Left ventricle myocardium inferior (tissue), 1 donor: ENCODE data around the gene TBC1D5. TPM values are rescaled to one million over a fixed set of nuclear protein-coding genes. Genes with fewer than 3 reads are reported as not detected.

Source experiments
- DNase-seq: peaks from one replicate; pipeline ENCODE4 v3.0.0-alpha.2; 2020
- H3K27ac ChIP-seq: fragments of 200-600 bp; replicated peaks from 2 replicates; pipeline ENCODE4 v1.8.0; 2021
- H3K27me3 ChIP-seq: fragments of 200-600 bp; 2 replicates; pipeline ENCODE4 v1.8.0; 2021; ENCODE audit warnings: low read depth
- H3K36me3 ChIP-seq: fragments of 200-600 bp; 2 replicates; pipeline ENCODE4 v1.8.0; 2021
- H3K4me1 ChIP-seq: fragments of 200-600 bp; 2 replicates; pipeline ENCODE4 v1.8.0; 2021
- H3K4me3 ChIP-seq: fragments of 200-600 bp; 2 replicates; pipeline ENCODE4 v1.8.0; 2021; ENCODE audit warnings: mild to moderate bottlenecking, moderate library complexity
- H3K9me3 ChIP-seq: fragments of 200-600 bp; replicated peaks from 2 replicates; pipeline ENCODE4 v1.8.0; 2021
- intact Hi-C: fragments of 100-400 bp; cut with micrococcal nuclease; formaldehyde crosslinking; loops from one replicate; pipeline ENCODE4 v1.11.0; 2022
- total RNA-seq: library from RNA; stranded (reverse); fragmentation: NEBNext Ultra II Directional; extraction: Animal tissue kit (Norgen Biotek cat#: 25700); gene quantifications from one replicate; pipeline ENCODE4 v1.2.1, GENCODE V29; 2021
- TF ChIP-seq, protein P1 (sequence below): fragments of 200-600 bp; IDR thresholded peaks from 2 replicates; pipeline ENCODE4 v1.8.0; 2021; ENCODE audit warnings: antibody characterized with exemption, mild to moderate bottlenecking, borderline replicate concordance
- donor health status: DM: no; HTN: yes; CAD: no; lungs with severe emphysema.

Gene TBC1D5
- total RNA-seq, 1 donor from 2014 or later, result 26.9 TPM

DNA sequence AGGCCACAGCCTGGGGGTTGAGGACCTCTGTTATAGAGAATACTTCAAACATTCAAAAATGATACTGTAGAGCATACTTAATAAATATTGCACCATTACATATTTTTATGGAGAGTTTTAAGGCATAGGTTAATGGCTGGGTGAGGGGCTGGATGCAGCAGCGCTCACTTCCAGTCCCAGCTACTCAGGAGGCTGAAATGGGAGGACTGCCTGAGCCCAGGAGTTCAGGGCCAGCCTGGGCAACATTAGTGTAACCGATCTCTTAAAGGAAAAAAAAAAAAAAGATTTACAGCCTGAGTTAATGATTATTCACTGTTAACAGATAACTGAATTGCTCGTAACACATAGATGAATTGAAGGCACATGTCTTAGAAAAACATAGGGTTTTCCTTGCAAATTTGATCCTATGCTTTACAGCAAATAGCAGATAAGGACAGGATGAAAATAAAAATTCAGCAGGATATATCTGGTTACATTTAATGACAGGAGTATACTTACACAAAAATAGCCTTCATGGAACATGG lies 282.9 kb downstream of the TBC1D5 start:
- no peak for DNase-seq
- H3K27ac ChIP-seq, result no peak overlapping the region
- no peak overlapping the region for H3K4me3 ChIP-seq
- H3K9me3 ChIP-seq, result peaks cover 15% of the 10 kb centered on the region
- H3K27me3 ChIP-seq, result no peaks in the 10 kb centered on the region
- TF ChIP-seq, protein P1, sequence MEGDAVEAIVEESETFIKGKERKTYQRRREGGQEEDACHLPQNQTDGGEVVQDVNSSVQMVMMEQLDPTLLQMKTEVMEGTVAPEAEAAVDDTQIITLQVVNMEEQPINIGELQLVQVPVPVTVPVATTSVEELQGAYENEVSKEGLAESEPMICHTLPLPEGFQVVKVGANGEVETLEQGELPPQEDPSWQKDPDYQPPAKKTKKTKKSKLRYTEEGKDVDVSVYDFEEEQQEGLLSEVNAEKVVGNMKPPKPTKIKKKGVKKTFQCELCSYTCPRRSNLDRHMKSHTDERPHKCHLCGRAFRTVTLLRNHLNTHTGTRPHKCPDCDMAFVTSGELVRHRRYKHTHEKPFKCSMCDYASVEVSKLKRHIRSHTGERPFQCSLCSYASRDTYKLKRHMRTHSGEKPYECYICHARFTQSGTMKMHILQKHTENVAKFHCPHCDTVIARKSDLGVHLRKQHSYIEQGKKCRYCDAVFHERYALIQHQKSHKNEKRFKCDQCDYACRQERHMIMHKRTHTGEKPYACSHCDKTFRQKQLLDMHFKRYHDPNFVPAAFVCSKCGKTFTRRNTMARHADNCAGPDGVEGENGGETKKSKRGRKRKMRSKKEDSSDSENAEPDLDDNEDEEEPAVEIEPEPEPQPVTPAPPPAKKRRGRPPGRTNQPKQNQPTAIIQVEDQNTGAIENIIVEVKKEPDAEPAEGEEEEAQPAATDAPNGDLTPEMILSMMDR, result no peak
- no peaks in the 10 kb centered on the region for H3K4me1 ChIP-seq
- no peaks in the 10 kb centered on the region for H3K36me3 ChIP-seq
- intact Hi-C loops, result no loop called here

DNA sequence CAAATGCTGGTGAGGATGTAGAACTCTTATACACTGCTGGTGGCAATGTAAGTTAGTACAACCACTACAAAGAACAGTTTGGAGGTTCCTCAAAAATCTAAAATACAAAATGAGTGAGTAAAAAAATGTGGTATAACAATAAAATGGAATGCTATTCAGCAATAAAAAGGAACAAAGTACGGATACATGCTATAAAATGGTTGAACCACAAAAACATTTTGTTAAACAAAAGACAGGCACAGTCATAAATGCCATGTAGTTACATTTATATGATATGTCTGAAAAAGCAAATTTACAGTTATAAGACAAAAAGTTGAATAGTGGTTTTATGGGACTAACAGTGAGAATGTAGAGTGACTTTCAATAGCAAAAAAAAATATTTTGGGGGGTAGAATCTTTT lies 285.8 kb downstream of the TBC1D5 start:
- TF ChIP-seq, protein P1, result no peak
- no peaks in the 10 kb centered on the region for H3K27me3 ChIP-seq
- no peak overlapping the region for H3K27ac ChIP-seq
- H3K36me3 ChIP-seq, result no peaks in the 10 kb centered on the region
- no peak for DNase-seq
- intact Hi-C loops, result no loop called here
- peaks cover 15% of the 10 kb centered on the region for H3K9me3 ChIP-seq
- H3K4me3 ChIP-seq, result no peak overlapping the region
- no peaks in the 10 kb centered on the region for H3K4me1 ChIP-seq

DNA sequence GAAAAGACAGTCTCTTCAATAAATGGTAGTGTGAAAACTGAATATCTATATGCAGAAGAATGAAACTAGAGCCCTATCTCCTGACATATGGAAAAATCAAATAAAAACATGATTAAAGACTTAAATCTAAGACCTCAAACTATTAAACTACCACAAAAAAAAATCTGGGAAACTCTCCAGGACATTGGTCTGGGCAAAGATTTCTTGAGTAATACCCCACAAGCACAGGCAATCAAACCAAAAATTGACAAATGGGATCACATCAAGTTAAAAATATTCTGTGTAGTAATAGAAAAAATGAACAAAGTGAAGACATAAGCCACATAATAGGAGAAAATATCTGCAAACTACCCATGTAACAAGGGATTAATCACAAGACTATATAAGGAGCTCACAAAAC lies 286.4 kb downstream of the TBC1D5 start:
- no peaks in the 10 kb centered on the region for H3K36me3 ChIP-seq
- peaks cover 15% of the 10 kb centered on the region for H3K9me3 ChIP-seq
- TF ChIP-seq, protein P1, result no peak
- H3K4me3 ChIP-seq, result no peak overlapping the region
- H3K4me1 ChIP-seq, result no peaks in the 10 kb centered on the region
- no peak for DNase-seq
- no peaks in the 10 kb centered on the region for H3K27me3 ChIP-seq
- intact Hi-C loops, result no loop called here
- H3K27ac ChIP-seq, result no peak overlapping the region

DNA sequence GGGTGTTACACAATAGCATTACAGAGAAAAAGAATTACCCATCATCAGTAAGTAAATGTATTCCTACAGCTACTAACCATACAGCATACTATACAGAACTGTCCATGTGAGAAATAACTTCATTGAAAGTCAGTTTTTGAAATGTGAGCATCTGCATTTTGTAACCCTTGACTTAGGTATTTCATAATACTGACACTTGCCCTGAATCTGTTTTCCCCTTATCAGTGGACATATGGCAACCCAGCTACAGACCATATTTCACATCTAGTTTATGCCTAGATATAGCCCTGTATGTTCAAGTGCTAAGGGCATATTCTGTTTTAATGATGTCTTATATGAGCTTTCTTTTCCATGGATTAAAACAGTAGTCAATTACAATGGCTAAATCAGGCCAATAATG lies 297.6 kb downstream of the TBC1D5 start:
- no peaks in the 10 kb centered on the region for H3K36me3 ChIP-seq
- no peaks in the 10 kb centered on the region for H3K9me3 ChIP-seq
- intact Hi-C loops, result no loop called here
- TF ChIP-seq, protein P1, result no peak
- no peak for DNase-seq
- no peak overlapping the region for H3K4me3 ChIP-seq
- H3K27ac ChIP-seq, result no peak overlapping the region
- H3K27me3 ChIP-seq, result no peaks in the 10 kb centered on the region
- H3K4me1 ChIP-seq, result no peaks in the 10 kb centered on the region

DNA sequence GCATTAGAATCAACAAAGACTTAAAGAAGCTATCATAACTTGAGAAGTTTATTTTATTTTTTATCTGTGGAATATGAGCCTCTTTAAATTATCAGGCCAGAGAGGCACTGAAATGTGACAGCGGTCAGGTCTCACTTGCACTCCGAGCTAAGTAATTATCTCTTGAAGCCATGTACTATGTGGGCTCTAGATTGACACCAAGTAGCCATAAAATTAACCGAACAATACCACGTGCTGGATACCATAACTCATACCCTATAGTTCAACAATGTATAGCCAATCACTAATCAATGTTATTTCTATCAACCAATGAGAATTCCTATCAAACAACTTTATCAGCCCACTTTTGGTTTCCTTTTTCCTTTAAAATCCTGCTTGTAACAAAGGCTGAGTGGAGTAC lies 299.3 kb downstream of the TBC1D5 start:
- Histone ChIP-seq H3K4me1 (no peaks in the 10 kb centered on the region), H3K27ac (no peak overlapping the region), H3K4me3 (no peak overlapping the region), H3K27me3 (no peaks in the 10 kb centered on the region), H3K9me3 (no peaks in the 10 kb centered on the region), H3K36me3 (no peaks in the 10 kb centered on the region)
- TF ChIP-seq, protein P1, result no peak
- DNase-seq, result no peak
- intact Hi-C loops, result no loop called here
